SH-SY5Y (cell line): Measurements from ENCODE around the gene ACP4.
"Not testable (repeated sequence)": the region's sequence is repeated elsewhere in the genome, so short reads cannot be mapped to it uniquely, and the experiment has no call there.

Source experiments
- GATA2 ChIP-seq: IDR thresholded peaks from 2 replicates; pipeline ENCODE4 v1.6.1; 2011; ENCODE audit warnings: mild to moderate bottlenecking, low read depth, low read length
- GATA3 ChIP-seq: IDR thresholded peaks from 2 replicates; pipeline ENCODE4 v1.6.1; 2011; ENCODE audit warnings: low read depth, mild to moderate bottlenecking, low read length, moderate library complexity

- TF ChIP-seq GATA2, GATA3: not testable (repeated sequence)
Observed at GRCh38 chr19:50770164-50770563, 20.1 kb upstream of the ACP4 start, which contains the start of gene GPR32.
